ENCODE results near the gene CPNE4.
A peak's percentile ranks its signal among the peaks of the same experiment; 100 is the strongest.

CPNE4 gene

DNA sequence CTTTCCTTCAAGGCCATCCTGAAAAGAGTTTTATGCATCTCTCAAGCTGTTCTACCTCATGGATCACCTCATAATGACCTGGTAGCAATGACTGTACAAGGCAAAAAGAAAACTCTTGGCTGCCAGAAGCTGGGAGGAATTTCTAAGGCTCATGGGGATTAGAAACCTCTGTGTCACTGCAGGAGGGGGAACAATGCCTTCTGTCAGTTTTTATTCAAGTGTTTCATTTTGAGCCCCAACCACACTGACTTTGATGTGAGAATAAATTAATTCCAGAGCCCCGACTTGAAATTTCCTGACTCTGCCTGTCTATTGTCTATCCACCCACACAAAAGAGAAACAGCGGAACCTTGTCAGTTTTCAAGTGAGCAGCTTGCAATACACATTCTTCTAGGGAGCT is 473.3 kb downstream of the CPNE4 start:
- H3K4me3 ChIP-seq (replicated peaks in 1 of 2; ENCODE audit: low read depth in 2 of 2, low read length in 2 of 2), result no peak overlapping the region
- TF ChIP-seq, protein P1, sequence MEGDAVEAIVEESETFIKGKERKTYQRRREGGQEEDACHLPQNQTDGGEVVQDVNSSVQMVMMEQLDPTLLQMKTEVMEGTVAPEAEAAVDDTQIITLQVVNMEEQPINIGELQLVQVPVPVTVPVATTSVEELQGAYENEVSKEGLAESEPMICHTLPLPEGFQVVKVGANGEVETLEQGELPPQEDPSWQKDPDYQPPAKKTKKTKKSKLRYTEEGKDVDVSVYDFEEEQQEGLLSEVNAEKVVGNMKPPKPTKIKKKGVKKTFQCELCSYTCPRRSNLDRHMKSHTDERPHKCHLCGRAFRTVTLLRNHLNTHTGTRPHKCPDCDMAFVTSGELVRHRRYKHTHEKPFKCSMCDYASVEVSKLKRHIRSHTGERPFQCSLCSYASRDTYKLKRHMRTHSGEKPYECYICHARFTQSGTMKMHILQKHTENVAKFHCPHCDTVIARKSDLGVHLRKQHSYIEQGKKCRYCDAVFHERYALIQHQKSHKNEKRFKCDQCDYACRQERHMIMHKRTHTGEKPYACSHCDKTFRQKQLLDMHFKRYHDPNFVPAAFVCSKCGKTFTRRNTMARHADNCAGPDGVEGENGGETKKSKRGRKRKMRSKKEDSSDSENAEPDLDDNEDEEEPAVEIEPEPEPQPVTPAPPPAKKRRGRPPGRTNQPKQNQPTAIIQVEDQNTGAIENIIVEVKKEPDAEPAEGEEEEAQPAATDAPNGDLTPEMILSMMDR (IDR thresholded peaks at IDR 0.05; ENCODE audit: low read depth, low read length), result no peak
- peak; percentile 19 to 22 for DNase-seq (ENCODE audit: low read depth in 2 of 2)

DNA sequence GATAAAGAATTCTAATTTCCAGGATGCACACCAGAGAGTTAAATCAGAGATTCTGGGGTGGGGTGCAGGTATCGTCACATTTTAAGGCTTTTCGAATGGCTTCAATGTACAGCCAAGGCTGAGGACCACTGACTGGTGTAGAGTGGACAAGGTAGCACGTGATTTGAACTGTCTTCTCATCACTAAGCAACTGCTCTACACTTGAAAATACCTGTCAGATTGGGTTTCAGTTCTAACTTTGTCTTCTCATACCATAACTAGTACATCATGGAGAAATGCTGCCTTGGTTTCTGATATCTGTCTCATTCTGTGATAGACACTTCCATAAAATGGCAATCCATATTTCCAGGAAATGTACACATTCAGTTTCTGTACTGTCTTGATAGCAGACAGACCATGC is 474.0 kb downstream of the CPNE4 start:
- H3K4me3 ChIP-seq (replicated peaks in 1 of 2; ENCODE audit: low read depth in 2 of 2, low read length in 2 of 2), result no peak overlapping the region
- no peak for DNase-seq (ENCODE audit: low read depth in 2 of 2)
- TF ChIP-seq, protein P1 (IDR thresholded peaks at IDR 0.05; ENCODE audit: low read depth, low read length), result no peak

DNA sequence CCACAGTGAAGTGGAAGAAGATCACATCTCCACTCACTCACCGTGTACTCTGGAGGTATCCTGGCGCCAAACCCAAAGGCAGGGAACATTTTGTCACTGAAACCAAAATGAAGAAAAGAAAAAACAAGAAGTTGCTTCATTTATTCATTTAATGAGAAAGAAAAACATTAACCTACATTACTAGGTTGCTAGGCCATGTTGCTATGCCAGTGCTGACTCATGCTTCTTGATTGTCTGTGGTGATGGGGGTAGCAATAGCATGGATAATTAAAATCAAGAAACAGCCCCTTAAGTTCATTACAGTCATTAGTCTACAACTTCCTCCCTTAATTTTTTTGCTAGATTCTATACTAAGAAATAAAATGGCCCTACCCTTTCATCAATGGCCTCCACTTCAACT is 479.4 kb downstream of the CPNE4 start:
- DNase-seq (ENCODE audit: low read depth in 2 of 2), result peak; percentile 4 to 20
- no peak overlapping the region for H3K4me3 ChIP-seq (replicated peaks in 1 of 2; ENCODE audit: low read depth in 2 of 2, low read length in 2 of 2)
- TF ChIP-seq, protein P1 (IDR thresholded peaks at IDR 0.05; ENCODE audit: low read depth, low read length), result no peak

DNA sequence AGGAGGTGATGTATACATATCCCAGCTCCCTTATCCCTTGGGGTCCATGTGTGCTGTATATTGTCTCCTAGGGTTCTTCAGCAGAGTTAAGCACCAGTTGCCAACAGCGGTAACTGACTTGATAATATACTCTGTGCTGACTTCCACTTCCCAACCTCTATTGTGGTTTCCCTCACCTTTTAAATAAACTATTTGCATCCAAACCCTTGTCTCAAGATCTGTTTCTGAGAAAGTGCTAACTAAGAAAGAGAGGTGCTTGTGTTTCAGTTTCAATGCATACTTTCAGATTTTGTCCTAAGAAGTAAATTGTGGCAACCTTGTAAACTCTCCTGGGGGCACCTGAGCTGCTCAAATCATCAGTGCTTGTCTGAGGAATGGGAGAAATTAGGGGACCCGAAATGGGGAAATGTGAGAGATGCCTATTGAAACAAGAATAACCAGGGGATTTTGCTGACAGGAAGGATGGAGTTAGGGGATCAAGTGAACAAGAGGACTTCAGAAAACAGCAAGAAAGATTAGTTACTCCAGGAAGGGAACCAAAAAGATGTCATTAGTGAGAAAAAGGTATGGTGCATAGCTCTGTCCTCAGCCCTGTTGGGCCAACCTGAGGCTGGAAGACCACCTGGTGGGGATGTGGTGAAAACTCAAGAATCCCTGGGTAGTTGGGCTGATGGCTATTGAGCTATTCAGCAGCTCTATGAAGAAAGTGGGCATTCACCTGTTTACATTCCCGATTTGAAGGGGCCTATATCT is 481.1 kb downstream of the CPNE4 start:
- no peak for DNase-seq (ENCODE audit: low read depth in 2 of 2)
- TF ChIP-seq, protein P1 (IDR thresholded peaks at IDR 0.05; ENCODE audit: low read depth, low read length), result no peak
- H3K4me3 ChIP-seq (replicated peaks in 1 of 2; ENCODE audit: low read depth in 2 of 2, low read length in 2 of 2), result no peak overlapping the region

GRCh38 chr3:131551761-131552160 is 483.1 kb downstream of the CPNE4 start:
- H3K4me3 ChIP-seq (replicated peaks in 1 of 2; ENCODE audit: low read depth in 2 of 2, low read length in 2 of 2), result no peak overlapping the region
- DNase-seq (ENCODE audit: low read depth in 2 of 2), result no peak
- TF ChIP-seq, protein P1 (IDR thresholded peaks at IDR 0.05; ENCODE audit: low read depth, low read length), result no peak

DNA sequence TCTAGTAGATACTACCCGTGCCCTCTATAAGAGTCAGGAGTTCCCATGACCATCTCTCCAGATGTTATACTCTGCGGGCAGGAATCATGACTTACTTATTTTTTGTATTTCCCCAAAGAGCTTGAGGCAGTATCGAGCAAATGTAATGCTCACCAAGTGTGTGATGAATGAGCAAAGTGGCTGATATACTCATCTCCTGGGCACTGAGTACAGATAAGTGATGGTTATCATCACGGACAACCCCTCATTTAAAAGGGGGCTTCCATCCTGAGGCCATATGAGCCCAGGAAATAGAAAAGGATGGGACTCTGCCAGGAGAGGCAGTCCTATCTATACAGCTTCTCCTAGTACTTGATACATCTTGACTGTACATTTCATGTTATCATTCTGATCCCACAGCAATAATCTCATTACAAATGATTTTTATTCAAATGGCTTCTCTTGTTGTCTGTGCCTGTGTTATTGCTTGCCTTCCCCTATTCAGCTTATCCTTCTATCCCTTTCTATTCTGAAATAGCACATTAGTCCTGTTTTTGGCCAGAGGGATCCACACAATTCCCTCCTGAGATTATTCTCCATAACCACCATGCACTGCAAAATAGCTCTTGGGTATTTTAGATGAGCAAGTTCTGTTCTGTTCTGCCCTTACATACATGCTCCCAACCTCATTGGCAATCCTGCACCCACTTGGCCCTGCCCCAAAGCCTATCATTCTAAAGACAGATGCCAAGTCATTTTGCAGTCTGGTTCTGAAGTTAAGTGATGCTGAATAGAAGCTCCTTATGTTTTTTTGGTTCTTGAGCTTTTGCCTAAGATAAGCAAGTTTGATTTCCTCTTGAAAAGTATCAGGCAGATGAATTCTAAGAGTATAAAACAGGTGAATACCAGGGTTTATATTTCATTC is 484.0 kb downstream of the CPNE4 start:
- TF ChIP-seq, protein P1 (IDR thresholded peaks at IDR 0.05; ENCODE audit: low read depth, low read length), result no peak
- H3K4me3 ChIP-seq (replicated peaks in 1 of 2; ENCODE audit: low read depth in 2 of 2, low read length in 2 of 2), result no peak overlapping the region
- DNase-seq (ENCODE audit: low read depth in 2 of 2), result no peak
